Measurements from ENCODE around the gene C2orf72. TPM values are rescaled to one million over a fixed set of nuclear protein-coding genes. Genes with fewer than 3 reads are reported as not detected.

C2orf72 gene
- total RNA-seq, 1 donor from 2014 or later: 0.84 TPM

GRCh38 chr2:231011526-231011925 is 25.8 kb upstream of the C2orf72 start:
- Mint-ChIP-seq H3K27ac (ENCODE audit: unreplicated experiment) (no peak overlapping the region), H3K4me1 (ENCODE audit: low read depth, unreplicated experiment) (peaks cover 10% of the 10 kb centered on the region), H3K27me3 (ENCODE audit: low read depth, unreplicated experiment) (peaks cover 33% of the 10 kb centered on the region), H3K9me3 (ENCODE audit: unreplicated experiment) (no peaks in the 10 kb centered on the region), H3K36me3 (ENCODE audit: low read depth, unreplicated experiment) (no peaks in the 10 kb centered on the region), H3K4me3 (ENCODE audit: unreplicated experiment) (no peak overlapping the region)
- Histone ChIP-seq H2AFZ (ENCODE audit: low read depth, low read length) (no peak overlapping the region), H3K4me3 (ENCODE audit: insufficient read depth, low read depth, low read length) (no peak overlapping the region), H3K79me2 (ENCODE audit: insufficient read depth, low read length) (no peaks in the 10 kb centered on the region), H3K27ac (ENCODE audit: low read depth, low read length) (no peak overlapping the region), H3K9me3 (ENCODE audit: insufficient read depth, low read depth, low read length) (no peaks in the 10 kb centered on the region), H3K4me1 (ENCODE audit: insufficient read depth, low read length) (no peaks in the 10 kb centered on the region), H3K9ac (ENCODE audit: low read length) (no peak overlapping the region), H4K20me1 (ENCODE audit: insufficient read depth, low read length) (no peaks in the 10 kb centered on the region), H3K4me2 (ENCODE audit: low read length) (no peak overlapping the region), H3K27me3 (ENCODE audit: insufficient read depth, low read length) (peaks cover 28% of the 10 kb centered on the region), H3K36me3 (ENCODE audit: insufficient read depth, low read length) (no peaks in the 10 kb centered on the region)
- TF ChIP-seq EZH2 (IDR thresholded peaks at IDR 0.05; ENCODE audit: insufficient read depth, low read length): no peak
- no peak for TF ChIP-seq CTCF (IDR thresholded peaks at IDR 0.05; ENCODE audit: insufficient read depth, low read depth, low read length)
- DNase-seq (ENCODE audit: low read depth): no peak
- no peak for FAIRE-seq

GRCh38 chr2:231012463-231012862 is 24.9 kb upstream of the C2orf72 start:
- H3K9me3 ChIP-seq (ENCODE audit: insufficient read depth, low read depth, low read length): no peaks in the 10 kb centered on the region
- DNase-seq (ENCODE audit: low read depth): no peak
- no peak overlapping the region for H3K4me2 ChIP-seq (ENCODE audit: low read length)
- Mint-ChIP-seq H3K4me1 (ENCODE audit: low read depth, unreplicated experiment) (peaks cover 7% of the 10 kb centered on the region), H3K4me3 (ENCODE audit: unreplicated experiment) (no peak overlapping the region), H3K27ac (ENCODE audit: unreplicated experiment) (no peak overlapping the region), H3K27me3 (ENCODE audit: low read depth, unreplicated experiment) (peaks cover 31% of the 10 kb centered on the region), H3K9me3 (ENCODE audit: unreplicated experiment) (no peaks in the 10 kb centered on the region), H3K36me3 (ENCODE audit: low read depth, unreplicated experiment) (peaks cover 1% of the 10 kb centered on the region)
- no peak for FAIRE-seq
- no peaks in the 10 kb centered on the region for H3K36me3 ChIP-seq (ENCODE audit: insufficient read depth, low read length)
- H3K79me2 ChIP-seq (ENCODE audit: insufficient read depth, low read length): no peaks in the 10 kb centered on the region
- TF ChIP-seq EZH2 (IDR thresholded peaks at IDR 0.05; ENCODE audit: insufficient read depth, low read length) (no peak), CTCF (IDR thresholded peaks at IDR 0.05; ENCODE audit: insufficient read depth, low read depth, low read length) (no peak)
- H2AFZ ChIP-seq (ENCODE audit: low read depth, low read length): no peak overlapping the region
- H3K27ac ChIP-seq (ENCODE audit: low read depth, low read length): no peak overlapping the region
- H3K4me3 ChIP-seq (ENCODE audit: insufficient read depth, low read depth, low read length): no peak overlapping the region
- H3K9ac ChIP-seq (ENCODE audit: low read length): no peak overlapping the region
- H3K4me1 ChIP-seq (ENCODE audit: insufficient read depth, low read length): no peaks in the 10 kb centered on the region
- H4K20me1 ChIP-seq (ENCODE audit: insufficient read depth, low read length): no peaks in the 10 kb centered on the region
- peaks cover 28% of the 10 kb centered on the region for H3K27me3 ChIP-seq (ENCODE audit: insufficient read depth, low read length)

- H3K4me3 ChIP-seq (ENCODE audit: insufficient read depth, low read depth, low read length): no peak overlapping the region
- no peak overlapping the region for H3K4me3 Mint-ChIP-seq (ENCODE audit: unreplicated experiment)
- H3K36me3 Mint-ChIP-seq (ENCODE audit: low read depth, unreplicated experiment): peaks cover 1% of the 10 kb centered on the region
- FAIRE-seq: no peak
- H3K27me3 Mint-ChIP-seq (ENCODE audit: low read depth, unreplicated experiment): peaks cover 29% of the 10 kb centered on the region
- H2AFZ ChIP-seq (ENCODE audit: low read depth, low read length): no peak overlapping the region
- H3K9me3 Mint-ChIP-seq (ENCODE audit: unreplicated experiment): no peaks in the 10 kb centered on the region
- no peak for TF ChIP-seq EZH2 (IDR thresholded peaks at IDR 0.05; ENCODE audit: insufficient read depth, low read length)
- no peak for TF ChIP-seq CTCF (IDR thresholded peaks at IDR 0.05; ENCODE audit: insufficient read depth, low read depth, low read length)
- no peak overlapping the region for H3K9ac ChIP-seq (ENCODE audit: low read length)
- peaks cover 23% of the 10 kb centered on the region for H3K27me3 ChIP-seq (ENCODE audit: insufficient read depth, low read length)
- DNase-seq (ENCODE audit: low read depth): no peak
- no peaks in the 10 kb centered on the region for H4K20me1 ChIP-seq (ENCODE audit: insufficient read depth, low read length)
- no peaks in the 10 kb centered on the region for H3K79me2 ChIP-seq (ENCODE audit: insufficient read depth, low read length)
- no peaks in the 10 kb centered on the region for H3K9me3 ChIP-seq (ENCODE audit: insufficient read depth, low read depth, low read length)
- no peak overlapping the region for H3K27ac ChIP-seq (ENCODE audit: low read depth, low read length)
- no peaks in the 10 kb centered on the region for H3K36me3 ChIP-seq (ENCODE audit: insufficient read depth, low read length)
- no peak overlapping the region for H3K4me2 ChIP-seq (ENCODE audit: low read length)
- peaks cover 5% of the 10 kb centered on the region for H3K4me1 Mint-ChIP-seq (ENCODE audit: low read depth, unreplicated experiment)
- H3K27ac Mint-ChIP-seq (ENCODE audit: unreplicated experiment): no peak overlapping the region
- no peaks in the 10 kb centered on the region for H3K4me1 ChIP-seq (ENCODE audit: insufficient read depth, low read length)
Observed at GRCh38 chr2:231013820-231014219, 23.5 kb upstream of the C2orf72 start.

All from astrocyte (in vitro differentiated cells and primary cell).